Stimulated activated naive CD8-positive, alpha-beta T cell treated with anti-CD3 and anti-CD28 coated beads, Interleukin-15, Interleukin-2, amounts not matched to agents 100 ng/mL and 50 ng/mL, for 24 hours (primary cell): ENCODE measurements around the gene PARK7.
"Not testable (repeated sequence)": the region's sequence is repeated elsewhere in the genome, so short reads cannot be mapped to it uniquely, and the experiment has no call there.

Experiments
- H3K27ac Mint-ChIP-seq: one replicate; pipeline ENCODE4 v1.8.0; 2021; ENCODE audit warnings: mild to moderate bottlenecking, mixed read lengths
- H3K27me3 Mint-ChIP-seq: one replicate; pipeline ENCODE4 v1.8.0; 2021; ENCODE audit warnings: mixed read lengths
- H3K36me3 Mint-ChIP-seq: one replicate; pipeline ENCODE4 v1.8.0; 2021; ENCODE audit warnings: low read depth, mixed read lengths
- H3K4me1 Mint-ChIP-seq: one replicate; pipeline ENCODE4 v1.8.0; 2021; ENCODE audit warnings: low read depth, mixed read lengths
- H3K4me3 Mint-ChIP-seq: one replicate; pipeline ENCODE4 v1.8.0; 2021; ENCODE audit warnings: mild to moderate bottlenecking, mixed read lengths
- H3K9me3 Mint-ChIP-seq: one replicate; pipeline ENCODE4 v1.8.0; 2021; ENCODE audit warnings: mixed read lengths

Gene PARK7

DNA sequence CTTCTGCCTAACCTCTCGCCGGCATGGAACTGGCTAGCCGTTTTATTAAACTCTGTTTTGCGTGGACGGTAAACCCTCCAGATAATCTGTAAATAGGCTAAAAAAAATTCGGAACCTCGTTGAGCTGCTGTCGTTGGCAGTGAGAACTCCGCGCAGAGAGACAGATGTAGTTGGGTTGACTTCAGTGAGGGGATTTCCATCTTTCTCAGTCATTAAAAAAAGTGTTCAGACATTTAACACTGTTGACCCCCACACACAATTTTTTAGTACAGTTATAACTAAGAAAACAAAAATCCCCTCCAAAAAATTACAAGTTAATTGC, 464 bp downstream of the PARK7 start:
- Mint-ChIP-seq H3K27ac (peak overlapping the region; percentile 98), H3K27me3 (no peaks in the 10 kb centered on the region), H3K9me3 (no peaks in the 10 kb centered on the region), H3K4me1 (peaks cover 81% of the 10 kb centered on the region), H3K4me3 (peak overlapping the region; percentile 99), H3K36me3 (peaks cover 66% of the 10 kb centered on the region)

DNA sequence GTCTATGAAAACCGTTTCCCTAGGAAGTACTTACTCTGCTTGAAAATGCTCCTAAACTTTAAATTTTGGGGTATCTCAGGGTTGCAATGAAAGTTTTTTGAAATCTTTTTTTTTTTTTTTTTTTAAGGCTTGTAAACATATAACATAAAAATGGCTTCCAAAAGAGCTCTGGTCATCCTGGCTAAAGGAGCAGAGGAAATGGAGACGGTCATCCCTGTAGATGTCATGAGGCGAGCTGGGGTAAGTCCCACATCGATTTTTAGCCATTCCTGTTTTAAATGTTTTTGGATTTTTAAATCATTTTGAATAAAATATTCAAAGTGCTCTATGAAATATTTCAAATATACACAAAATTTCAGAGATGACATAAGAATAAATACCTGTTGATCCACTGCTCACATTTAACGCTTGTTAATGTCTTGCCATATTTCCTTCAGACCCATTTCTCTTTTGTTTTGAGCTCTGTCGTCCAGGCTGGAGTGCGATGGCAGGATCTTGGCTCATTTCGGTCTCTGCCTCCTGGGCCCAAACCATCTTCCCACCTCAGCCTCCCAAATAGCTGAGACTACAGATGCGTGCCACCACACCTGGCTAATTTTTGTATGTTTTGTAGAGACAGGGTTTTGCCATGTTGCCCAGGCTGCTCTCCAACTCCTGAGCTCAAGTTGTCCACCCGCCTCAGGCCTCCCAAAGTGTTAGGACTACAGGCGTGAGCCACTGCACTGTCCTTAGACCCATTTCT, 1.3 kb downstream of the PARK7 start:
- H3K27me3 Mint-ChIP-seq, result no peaks in the 10 kb centered on the region
- H3K36me3 Mint-ChIP-seq, result peaks cover 72% of the 10 kb centered on the region
- H3K4me1 Mint-ChIP-seq, result peaks cover 80% of the 10 kb centered on the region
- peak overlapping the region; percentile 98 for H3K27ac Mint-ChIP-seq
- H3K9me3 Mint-ChIP-seq, result no peaks in the 10 kb centered on the region
- H3K4me3 Mint-ChIP-seq, result peak overlapping the region; percentile 99

DNA sequence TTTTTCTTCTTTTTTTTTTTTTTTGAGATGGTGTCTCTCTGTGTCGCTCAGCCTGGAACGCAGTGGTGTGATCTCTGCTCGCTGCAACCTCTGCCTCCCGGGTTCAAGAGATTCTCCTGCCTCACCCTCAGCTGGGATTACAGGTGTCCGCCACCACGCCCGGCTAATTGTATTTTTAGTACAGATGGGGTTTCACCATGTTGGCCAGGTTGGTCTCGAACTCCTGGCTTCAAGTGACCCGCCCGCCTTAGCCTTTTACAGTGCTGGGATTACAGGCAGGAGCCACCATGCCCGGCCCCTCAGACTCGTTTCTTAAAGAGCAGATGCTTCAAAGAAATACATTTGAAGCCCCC, 1.8 kb downstream of the PARK7 start:
- peak overlapping the region; percentile 99 for H3K4me3 Mint-ChIP-seq
- peaks cover 80% of the 10 kb centered on the region for H3K4me1 Mint-ChIP-seq
- peak overlapping the region; percentile 98 for H3K27ac Mint-ChIP-seq
- H3K36me3 Mint-ChIP-seq, result peaks cover 72% of the 10 kb centered on the region
- not testable (repeated sequence) for H3K9me3 Mint-ChIP-seq, H3K27me3 Mint-ChIP-seq

DNA sequence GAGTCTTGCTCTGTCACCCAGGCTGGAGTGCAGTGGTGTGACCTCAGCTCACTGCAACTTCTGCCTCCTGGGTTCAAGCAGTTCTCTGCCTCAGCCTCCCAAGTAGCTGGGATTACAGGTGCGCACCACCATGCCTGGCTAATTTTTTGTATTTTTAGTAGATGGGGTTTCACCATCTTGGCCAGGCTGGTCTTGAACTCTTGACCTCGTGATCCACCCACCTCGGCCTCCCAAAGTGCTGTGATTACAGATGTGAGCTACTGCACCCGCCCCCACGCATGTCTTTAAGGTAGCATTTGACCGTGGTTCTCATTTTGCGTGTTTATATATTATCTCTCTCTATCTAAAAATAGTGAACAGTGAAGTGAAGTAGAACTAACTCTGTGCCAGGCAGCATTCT, 2.3 kb downstream of the PARK7 start:
- Mint-ChIP-seq H3K36me3 (peaks cover 76% of the 10 kb centered on the region), H3K4me1 (peaks cover 80% of the 10 kb centered on the region)
- H3K27me3 Mint-ChIP-seq, result not testable (repeated sequence)

DNA sequence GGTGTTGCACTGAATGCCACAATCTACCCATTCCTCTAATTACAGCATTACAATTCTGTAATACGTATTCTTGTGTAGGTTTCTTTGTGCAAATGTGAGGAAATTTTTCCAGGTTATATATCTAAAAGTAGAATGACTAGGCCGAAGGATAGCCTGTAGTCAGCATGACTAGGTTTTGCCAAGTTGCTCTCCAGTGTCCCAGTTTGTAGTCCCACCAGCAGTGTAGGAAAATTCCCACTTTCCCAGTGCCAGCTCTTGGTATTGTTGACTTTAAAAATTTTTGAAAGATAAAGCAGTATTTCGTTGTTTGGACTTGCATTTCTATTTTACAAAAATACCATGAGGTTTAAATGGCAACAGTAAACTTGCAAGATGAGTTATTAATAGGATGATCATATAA, 3.0 kb downstream of the PARK7 start:
- H3K27ac Mint-ChIP-seq, result peak overlapping the region; percentile 98
- peak overlapping the region; percentile 99 for H3K4me3 Mint-ChIP-seq
- H3K9me3 Mint-ChIP-seq, result no peaks in the 10 kb centered on the region
- H3K27me3 Mint-ChIP-seq, result no peaks in the 10 kb centered on the region
- peaks cover 78% of the 10 kb centered on the region for H3K4me1 Mint-ChIP-seq
- H3K36me3 Mint-ChIP-seq, result peaks cover 76% of the 10 kb centered on the region

More for the DNA sequence above, 2.3 kb downstream of the PARK7 start:
- not testable (repeated sequence) for H3K9me3 Mint-ChIP-seq
- Mint-ChIP-seq H3K4me3 (peak overlapping the region; percentile 99), H3K27ac (peak overlapping the region; percentile 98)

DNA sequence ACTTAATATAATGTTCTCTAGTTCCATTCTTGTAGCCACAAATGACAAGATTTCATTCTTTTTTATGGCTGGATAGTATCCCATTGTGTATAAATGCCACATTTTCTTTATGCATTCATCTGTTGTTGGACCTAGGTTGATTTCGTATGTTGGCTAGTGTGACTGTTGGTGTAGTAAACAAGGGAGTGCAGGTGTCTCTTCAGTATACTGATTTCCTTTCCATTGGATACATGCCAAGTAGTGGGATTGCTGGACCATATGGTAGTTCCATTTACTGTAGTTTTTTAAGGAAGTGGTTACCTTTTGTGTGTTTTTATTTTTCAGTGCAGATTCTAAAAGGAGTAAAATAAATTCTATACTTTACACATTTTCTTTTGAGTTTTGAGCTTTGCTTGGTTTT, 5.7 kb downstream of the PARK7 start:
- Mint-ChIP-seq H3K9me3 (no peaks in the 10 kb centered on the region), H3K27me3 (no peaks in the 10 kb centered on the region), H3K27ac (peak overlapping the region; percentile 62), H3K4me1 (peaks cover 56% of the 10 kb centered on the region), H3K36me3 (peaks cover 87% of the 10 kb centered on the region), H3K4me3 (peak overlapping the region; percentile 53)

DNA sequence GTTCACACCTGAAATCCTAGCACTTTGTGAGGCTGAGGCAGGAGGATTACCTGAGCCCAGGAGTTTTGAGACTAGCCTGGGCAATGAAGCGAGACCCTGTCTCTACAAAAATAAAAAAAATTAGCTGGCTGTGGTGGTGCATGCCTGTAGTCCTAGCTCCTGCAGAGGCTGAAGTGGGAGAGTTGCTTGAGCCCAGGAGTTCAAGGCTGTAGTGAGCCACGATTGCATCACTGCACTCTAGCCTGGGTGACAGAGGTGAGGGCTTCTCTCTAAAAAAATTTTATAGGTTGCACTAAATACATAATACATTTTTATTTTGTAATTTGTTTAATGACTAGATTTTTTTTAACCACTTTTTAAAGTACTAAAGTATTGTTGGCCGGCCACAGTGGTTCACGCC, 6.1 kb downstream of the PARK7 start:
- Mint-ChIP-seq H3K4me3 (peak overlapping the region; percentile 53), H3K4me1 (peaks cover 57% of the 10 kb centered on the region), H3K27me3 (no peaks in the 10 kb centered on the region)

DNA sequence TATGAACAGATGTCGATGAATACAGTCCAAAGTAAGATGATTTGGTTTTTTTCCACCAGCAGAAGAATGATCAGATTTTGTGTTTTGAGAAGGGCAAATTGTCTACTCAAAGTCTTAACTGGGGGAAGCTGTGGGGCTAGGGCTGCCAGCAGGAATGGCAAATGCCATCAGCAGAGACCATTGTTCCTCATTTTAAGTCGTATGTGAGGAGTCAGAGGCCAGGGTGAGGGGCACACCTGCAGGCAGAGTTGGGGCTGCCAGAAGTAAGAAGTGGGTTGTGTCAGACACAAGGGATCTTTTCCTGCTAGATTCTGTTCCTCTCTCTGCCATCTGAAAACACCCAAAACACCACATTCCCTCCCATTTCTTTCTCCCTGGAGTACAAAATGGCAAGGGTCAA, 8.7 kb downstream of the PARK7 start:
- Mint-ChIP-seq H3K27ac (peak overlapping the region; percentile 11), H3K4me3 (no peak overlapping the region), H3K36me3 (peaks cover 78% of the 10 kb centered on the region), H3K27me3 (no peaks in the 10 kb centered on the region), H3K9me3 (no peaks in the 10 kb centered on the region), H3K4me1 (peaks cover 39% of the 10 kb centered on the region)

More for the DNA sequence above, 6.1 kb downstream of the PARK7 start:
- H3K36me3 Mint-ChIP-seq, result peaks cover 87% of the 10 kb centered on the region
- peak overlapping the region; percentile 62 for H3K27ac Mint-ChIP-seq
- H3K9me3 Mint-ChIP-seq, result no peaks in the 10 kb centered on the region

DNA sequence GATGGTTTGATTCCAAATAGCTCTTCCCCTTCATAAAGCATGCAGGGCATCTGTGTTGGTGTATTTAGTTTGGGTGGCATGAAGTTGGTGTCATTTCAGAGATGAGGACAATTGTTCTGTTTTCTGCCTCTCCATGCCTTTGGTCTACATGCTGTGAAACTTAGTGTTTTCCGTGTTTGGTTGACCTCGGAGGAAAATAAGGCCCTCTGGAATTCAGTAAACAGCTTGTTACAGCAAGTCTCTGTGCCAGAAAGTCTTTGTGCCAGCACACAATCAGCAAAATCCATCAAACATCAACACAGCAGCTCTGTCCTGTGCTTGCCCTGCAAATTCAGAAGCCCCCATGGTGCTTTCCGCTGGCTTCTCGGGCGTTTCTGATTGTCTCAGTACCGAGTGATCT, 9.5 kb downstream of the PARK7 start:
- H3K9me3 Mint-ChIP-seq, result no peaks in the 10 kb centered on the region
- no peak overlapping the region for H3K4me3 Mint-ChIP-seq
- no peak overlapping the region for H3K27ac Mint-ChIP-seq
- peaks cover 75% of the 10 kb centered on the region for H3K36me3 Mint-ChIP-seq
- peaks cover 34% of the 10 kb centered on the region for H3K4me1 Mint-ChIP-seq
- no peaks in the 10 kb centered on the region for H3K27me3 Mint-ChIP-seq

DNA sequence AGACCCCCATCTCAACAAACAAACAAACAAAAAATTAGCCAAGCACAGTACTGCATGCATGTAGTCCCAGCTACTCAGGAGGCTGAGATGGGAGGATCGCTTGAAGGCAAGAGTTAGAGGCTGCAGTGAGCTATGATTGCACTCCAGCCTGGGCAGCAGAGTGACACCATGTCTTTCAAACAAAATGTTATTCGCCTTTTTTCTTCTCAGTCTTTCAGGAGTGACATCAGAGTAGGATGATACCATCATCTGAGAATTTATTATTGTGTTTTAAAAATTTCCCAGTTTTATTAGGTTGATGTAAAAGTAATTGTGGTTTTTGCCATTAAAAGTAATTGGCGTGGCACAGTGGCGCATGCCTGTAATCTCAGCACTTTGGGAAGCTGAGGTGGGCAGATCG, 10.8 kb downstream of the PARK7 start:
- Mint-ChIP-seq H3K4me1 (peaks cover 21% of the 10 kb centered on the region), H3K27me3 (no peaks in the 10 kb centered on the region), H3K36me3 (peaks cover 74% of the 10 kb centered on the region), H3K27ac (no peak overlapping the region), H3K9me3 (no peaks in the 10 kb centered on the region), H3K4me3 (no peak overlapping the region)

DNA sequence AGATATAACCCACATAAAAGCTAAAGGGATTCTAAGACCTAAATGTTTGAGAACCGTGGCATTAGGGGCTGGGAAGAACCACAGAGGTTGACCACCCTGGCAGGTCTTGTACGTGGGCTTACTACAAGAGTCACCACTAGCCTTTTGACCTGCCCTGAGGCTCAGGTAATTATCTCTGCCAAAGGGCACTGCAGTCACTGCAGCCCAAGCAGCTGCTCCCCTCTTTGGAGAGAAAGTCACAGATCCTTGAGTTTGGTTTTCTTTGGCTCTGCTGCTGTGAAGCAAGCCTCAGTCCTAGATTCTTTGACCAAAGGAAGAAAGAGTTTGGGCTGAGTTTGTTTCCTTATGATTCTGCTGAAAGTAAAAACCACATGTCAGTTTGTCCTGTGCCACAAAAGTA, 11.6 kb downstream of the PARK7 start:
- Mint-ChIP-seq H3K9me3 (no peaks in the 10 kb centered on the region), H3K27me3 (no peaks in the 10 kb centered on the region), H3K36me3 (peaks cover 75% of the 10 kb centered on the region), H3K27ac (peak overlapping the region; percentile 26), H3K4me1 (peaks cover 17% of the 10 kb centered on the region), H3K4me3 (no peak overlapping the region)

DNA sequence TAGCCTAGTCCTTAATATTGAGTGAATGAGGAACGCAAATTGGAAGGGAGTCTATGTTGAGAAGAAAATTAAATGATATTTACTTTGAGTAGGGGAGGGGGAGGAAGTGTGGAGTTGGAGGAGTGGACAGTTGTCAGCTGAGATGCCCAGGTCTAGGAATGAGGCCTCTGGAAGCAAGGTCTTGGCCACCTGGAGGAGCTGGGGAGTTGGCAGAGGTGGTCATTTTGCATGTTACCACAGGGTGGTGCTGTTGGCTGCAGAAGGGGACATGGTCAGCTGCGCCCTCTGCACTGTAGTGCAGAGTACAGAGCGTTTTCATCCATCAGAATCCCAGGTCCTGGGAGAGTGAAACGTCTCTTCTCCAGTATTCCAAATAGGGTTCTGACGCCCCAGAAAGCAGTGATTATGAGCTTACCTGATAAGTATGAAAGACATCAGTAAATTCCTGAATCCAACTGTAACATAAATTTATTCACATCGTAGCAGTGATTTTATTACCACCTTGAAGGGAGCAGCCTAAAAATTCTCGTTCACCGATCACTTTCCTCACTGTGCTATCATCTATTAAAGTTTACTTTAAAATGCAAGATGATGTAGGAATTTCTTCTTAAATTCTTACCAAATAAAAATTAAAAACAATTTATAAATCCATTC, 13.8 kb downstream of the PARK7 start:
- no peaks in the 10 kb centered on the region for H3K27me3 Mint-ChIP-seq
- H3K4me1 Mint-ChIP-seq, result peaks cover 13% of the 10 kb centered on the region
- no peak overlapping the region for H3K4me3 Mint-ChIP-seq
- peaks cover 80% of the 10 kb centered on the region for H3K36me3 Mint-ChIP-seq
- no peak overlapping the region for H3K27ac Mint-ChIP-seq
- H3K9me3 Mint-ChIP-seq, result no peaks in the 10 kb centered on the region

DNA sequence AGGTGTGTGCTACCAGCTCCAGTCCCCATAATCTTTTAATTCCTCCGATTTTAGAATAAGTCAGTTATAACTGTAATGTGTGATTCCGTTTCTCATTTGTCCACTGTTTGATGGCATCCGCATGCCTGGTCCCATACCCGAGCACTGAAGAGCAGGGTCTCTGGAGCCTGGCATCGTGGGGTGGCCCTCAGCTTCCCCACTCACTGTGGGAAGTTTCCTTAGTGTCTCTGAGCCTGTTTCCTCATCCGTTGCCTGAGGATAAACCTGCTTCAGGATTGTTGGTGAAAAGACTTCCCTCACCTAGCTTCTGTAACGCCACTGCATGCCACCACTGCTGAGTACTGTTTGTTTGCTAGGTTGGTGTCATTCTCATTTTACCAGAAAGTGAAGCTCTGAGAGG, 19.5 kb downstream of the PARK7 start:
- H3K27ac Mint-ChIP-seq, result peak overlapping the region; percentile 1
- no peaks in the 10 kb centered on the region for H3K9me3 Mint-ChIP-seq
- peaks cover 82% of the 10 kb centered on the region for H3K36me3 Mint-ChIP-seq

DNA sequence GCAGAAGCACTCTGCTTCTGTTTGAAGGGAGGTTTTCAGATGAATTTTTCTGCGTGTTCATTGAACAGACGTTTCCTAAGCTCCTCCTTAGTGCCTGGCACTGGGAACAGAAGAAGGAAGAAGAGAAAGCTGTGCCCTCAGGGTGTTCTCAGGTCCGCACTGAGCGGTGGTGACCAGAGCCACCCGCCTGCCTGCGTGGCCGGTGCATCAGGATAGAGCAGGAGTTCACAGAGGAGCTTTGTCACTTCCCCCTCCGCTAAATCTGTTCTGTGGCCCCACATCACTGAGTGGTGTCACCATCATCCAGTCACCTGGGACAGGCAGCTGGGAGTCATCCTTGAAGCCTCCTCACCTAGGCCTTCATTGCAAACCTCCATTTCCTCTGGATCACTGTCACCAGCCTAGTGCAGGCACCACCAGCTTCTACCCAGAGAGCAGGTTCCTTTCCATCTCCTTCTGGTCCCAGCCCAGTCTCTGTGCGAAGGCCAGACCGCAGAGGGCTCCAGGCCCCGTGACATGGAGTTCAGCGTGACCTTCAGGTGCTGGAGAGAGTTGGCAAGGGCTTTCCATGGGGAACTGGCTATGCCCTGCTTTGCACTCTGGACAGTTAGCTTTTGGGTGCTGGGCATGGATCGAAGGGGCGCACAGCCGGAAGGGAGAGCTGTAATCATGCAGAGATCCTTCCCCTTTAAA, 21.7 kb downstream of the PARK7 start:
- H3K27ac Mint-ChIP-seq, result no peak overlapping the region
- H3K9me3 Mint-ChIP-seq, result no peaks in the 10 kb centered on the region
- no peaks in the 10 kb centered on the region for H3K27me3 Mint-ChIP-seq
- no peak overlapping the region for H3K4me3 Mint-ChIP-seq
- H3K4me1 Mint-ChIP-seq, result peaks cover 9% of the 10 kb centered on the region
- H3K36me3 Mint-ChIP-seq, result peaks cover 82% of the 10 kb centered on the region

More for the DNA sequence above, 19.5 kb downstream of the PARK7 start:
- Mint-ChIP-seq H3K4me1 (peaks cover 9% of the 10 kb centered on the region), H3K4me3 (no peak overlapping the region), H3K27me3 (no peaks in the 10 kb centered on the region)

DNA sequence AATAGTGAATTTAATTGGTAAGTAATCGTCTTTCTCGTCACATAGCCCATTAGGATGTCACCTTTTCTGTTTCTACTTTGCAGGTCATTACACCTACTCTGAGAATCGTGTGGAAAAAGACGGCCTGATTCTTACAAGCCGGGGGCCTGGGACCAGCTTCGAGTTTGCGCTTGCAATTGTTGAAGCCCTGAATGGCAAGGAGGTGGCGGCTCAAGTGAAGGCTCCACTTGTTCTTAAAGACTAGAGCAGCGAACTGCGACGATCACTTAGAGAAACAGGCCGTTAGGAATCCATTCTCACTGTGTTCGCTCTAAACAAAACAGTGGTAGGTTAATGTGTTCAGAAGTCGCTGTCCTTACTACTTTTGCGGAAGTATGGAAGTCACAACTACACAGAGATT, 23.3 kb downstream of the PARK7 start:
- no peaks in the 10 kb centered on the region for H3K27me3 Mint-ChIP-seq
- H3K9me3 Mint-ChIP-seq, result no peaks in the 10 kb centered on the region
- H3K27ac Mint-ChIP-seq, result no peak overlapping the region
- H3K4me1 Mint-ChIP-seq, result peaks cover 9% of the 10 kb centered on the region
- H3K36me3 Mint-ChIP-seq, result peaks cover 70% of the 10 kb centered on the region
- no peak overlapping the region for H3K4me3 Mint-ChIP-seq
